ENCODE measurements around the gene BORCS8.

BORCS8 gene

GRCh38 chr19:19214159-19214490 lies 22.2 kb upstream of the BORCS8 start:
- no peak for DNase-seq (ENCODE audit: low read depth, low spot score)

- no peak for DNase-seq (ENCODE audit: low read depth, low spot score)
These were observed 21.6 kb upstream of the BORCS8 start for GRCh38 chr19:19213426-19214158.

GRCh38 chr19:19212916-19213315 lies 21.0 kb upstream of the BORCS8 start:
- DNase-seq (ENCODE audit: low read depth, low spot score), result no peak

- DNase-seq (ENCODE audit: low read depth, low spot score), result no peak
These were observed 19.8 kb upstream of the BORCS8 start, which contains the start of gene NCAN for GRCh38 chr19:19211499-19212420. NCAN (plus strand) TSS chr19:19211958; CDS start chr19:19216954, 4,996 bp downstream.

- DNase-seq (ENCODE audit: low read depth, low spot score), result no peak
These were observed 17.4 kb upstream of the BORCS8 start for GRCh38 chr19:19209372-19209771.

- DNase-seq (ENCODE audit: low read depth, low spot score), result no peak
These were observed 16.0 kb upstream of the BORCS8 start for GRCh38 chr19:19207637-19208572.

GRCh38 chr19:19206938-19207337 lies 15.0 kb upstream of the BORCS8 start:
- DNase-seq (ENCODE audit: low read depth, low spot score), result no peak

DNA sequence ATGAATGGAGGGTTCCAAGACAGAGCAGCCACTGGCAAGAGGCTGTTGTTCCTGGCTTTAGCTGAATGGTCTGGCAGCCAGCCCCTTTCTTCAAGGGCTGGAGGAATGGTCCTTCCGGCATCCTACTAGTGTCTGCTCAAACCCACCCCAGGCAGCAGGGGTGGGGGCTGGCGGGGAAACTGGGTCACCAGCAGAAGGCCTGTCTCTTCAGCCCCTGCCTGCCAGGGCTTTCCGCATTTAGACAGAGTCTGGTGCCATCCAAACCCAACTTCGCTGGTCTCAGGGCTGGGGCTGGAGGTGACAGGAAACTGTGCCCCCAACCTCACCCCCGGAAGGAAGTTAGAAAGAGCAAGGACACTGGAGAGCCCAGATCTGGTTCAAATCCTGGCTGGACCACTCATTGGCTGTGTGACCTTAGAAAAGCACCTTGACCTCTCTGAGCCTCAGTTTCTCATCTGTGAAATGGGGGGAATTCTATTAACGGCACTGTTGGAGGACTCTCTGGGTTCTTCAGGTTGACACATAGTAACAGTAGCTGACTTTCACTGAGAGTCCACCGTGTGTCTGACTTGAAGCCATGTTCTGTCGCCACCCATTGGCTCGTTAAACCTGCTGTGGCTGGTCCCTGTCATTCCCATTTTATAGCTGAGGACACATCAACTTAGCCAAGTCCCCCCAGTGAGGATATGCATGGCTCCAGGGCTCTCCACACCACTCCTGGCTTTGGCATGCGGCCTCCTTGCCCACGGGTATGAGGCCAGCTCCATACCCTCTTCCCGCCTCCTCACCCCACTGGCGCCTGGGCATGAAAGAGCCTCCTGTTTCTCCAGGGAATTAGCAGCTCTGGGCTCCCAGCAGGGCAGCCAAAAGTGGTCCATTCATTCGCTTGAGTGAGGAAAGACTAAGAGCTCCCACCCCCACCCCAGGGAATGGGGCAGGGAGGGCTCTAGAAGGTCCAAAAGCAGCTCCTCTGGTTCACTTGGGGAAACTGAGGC lies 13.8 kb upstream of the BORCS8 start:
- DNase-seq (ENCODE audit: low read depth, low spot score), result no peak

DNA sequence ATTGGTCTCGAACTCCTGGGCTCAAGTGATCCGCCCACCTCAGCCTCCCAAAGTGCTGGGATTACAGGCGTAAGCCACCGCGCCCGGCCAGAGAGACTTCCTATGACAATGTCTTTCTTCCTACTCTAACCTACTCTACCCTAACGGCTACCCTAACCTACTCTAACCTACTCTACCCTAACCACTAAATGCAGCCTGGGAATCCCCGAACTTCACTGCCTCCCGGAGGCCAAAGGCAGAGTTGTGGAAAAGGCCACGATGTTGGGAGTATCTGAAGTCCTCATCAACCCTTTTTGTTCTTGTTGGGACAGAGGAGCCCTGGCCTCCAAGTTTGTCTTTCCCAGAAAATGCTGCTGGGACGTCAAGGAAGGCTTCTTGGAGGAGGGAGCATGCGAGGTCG lies 12.2 kb upstream of the BORCS8 start:
- DNase-seq (ENCODE audit: low read depth, low spot score), result no peak

GRCh38 chr19:19203012-19203856 lies 11.3 kb upstream of the BORCS8 start, which contains the start of gene NR2C2AP:
NR2C2AP (minus strand) TSS chr19:19203414; CDS start chr19:19203060, 354 bp downstream.
- peak; percentile 87 for DNase-seq (ENCODE audit: low read depth, low spot score)

DNA sequence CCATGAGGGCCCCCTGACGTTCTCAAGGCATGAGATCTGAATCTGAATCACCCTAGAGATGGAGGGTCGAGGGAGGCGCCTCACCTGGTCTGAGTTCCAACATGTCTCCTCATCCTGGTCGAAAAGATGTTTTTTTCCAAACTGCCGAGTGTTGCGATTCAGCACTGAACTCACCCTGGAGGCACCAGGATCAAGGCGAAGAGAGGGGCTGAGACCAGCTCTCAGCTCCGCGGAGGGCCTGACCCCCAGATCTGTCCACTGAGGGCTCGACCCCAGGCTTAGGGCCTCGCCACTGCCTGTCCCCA lies 10.7 kb upstream of the BORCS8 start:
- no peak for DNase-seq (ENCODE audit: low read depth, low spot score)

DNA sequence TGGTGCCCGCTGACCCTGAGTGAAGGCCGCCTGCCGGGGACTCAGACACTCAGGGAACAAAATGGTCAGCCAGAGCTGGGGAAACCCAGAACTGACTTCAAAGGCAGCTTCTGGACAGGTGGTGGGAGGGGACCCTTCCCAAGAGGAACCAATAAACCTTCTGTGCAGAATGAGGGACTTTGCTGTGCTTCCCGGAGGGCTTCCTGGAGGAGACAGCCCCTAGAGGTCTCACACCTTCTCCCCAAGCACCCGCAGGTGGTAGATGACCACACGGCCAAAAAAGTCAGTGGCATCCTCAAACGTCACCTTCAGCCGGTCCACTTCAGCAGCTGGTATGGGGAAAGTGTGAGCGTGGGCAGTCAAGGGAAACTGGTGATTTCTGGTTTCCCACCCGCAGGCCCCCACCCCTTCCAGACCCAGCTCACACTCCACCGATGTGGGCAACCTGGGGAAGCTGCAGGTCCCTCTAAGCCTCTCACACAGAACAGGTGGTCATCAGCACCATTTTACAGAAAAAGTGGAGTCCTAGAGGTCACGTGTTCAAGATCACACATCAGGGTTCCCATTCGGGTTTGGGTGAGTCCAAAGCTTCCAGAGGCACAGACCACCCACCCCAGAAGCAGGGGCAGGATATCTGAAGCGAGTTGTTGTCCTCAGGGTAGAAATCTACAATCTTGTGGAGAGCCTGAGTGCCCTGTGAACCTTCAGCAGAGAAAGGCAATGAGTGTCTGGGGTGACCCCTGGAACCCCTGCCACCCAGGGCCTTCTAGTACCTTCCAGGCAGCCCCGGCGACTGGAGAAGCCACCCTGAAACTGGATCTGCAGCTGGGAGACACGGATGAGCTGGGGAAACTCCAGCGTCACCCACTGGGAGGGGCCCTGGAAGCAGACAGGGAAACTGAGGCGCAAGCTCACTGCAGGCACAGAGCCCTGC lies 10.0 kb upstream of the BORCS8 start:
- DNase-seq (ENCODE audit: low read depth, low spot score), result no peak

- DNase-seq (ENCODE audit: low read depth, low spot score), result no peak
These were observed 2.0 kb upstream of the BORCS8 start for GRCh38 chr19:19193926-19194325.

- no peak for DNase-seq (ENCODE audit: low read depth, low spot score)
These were observed 1.0 kb upstream of the BORCS8 start for GRCh38 chr19:19192910-19193423.

GRCh38 chr19:19191768-19192077 lies 229 bp downstream of the BORCS8 start:
- no peak for DNase-seq (ENCODE audit: low read depth, low spot score)

GRCh38 chr19:19186742-19187141 lies 5.2 kb downstream of the BORCS8 start:
- DNase-seq (ENCODE audit: low read depth, low spot score), result no peak

DNA sequence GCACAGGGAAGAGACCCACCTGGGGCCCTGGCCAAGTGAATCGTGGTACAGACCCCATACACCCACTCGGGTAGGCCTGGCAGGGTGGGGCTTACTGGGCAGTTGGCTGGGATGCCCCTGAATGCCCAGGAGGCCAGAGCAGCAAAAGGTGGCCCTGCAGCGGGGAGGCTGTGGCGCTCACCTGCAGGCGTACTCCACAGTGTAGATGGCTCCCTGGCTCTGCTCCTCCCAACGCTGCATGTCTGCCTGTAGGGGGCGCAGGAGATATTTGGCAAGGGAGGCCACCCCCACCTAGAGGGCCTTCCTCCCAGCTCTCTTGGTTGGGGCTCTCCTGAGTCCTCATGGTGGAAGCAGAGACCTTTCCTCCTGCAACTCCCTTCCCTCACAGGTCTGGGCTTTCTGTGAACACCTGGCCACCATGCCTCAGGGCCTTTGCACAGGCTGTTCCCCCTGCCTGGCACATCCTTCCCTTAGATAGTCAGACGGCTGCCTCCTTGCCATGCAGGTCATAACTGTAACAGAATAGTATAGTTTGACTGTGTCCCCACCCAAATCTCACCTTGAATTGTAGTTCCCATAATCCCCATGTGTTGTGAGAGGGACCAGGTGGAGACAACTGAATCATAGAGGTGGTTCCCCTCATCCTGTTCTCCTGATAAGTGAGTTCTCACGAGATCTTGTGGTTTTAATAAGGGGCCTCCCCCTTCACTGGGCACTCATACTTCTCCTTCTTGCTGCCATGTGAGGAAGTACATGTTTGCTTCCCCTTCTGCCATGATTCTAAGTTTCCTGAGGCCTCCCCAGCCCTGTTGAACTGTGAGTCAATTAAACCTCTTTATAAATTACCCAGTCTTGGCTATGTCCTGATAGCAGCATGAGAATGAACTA lies 5.9 kb downstream of the BORCS8 start:
- DNase-seq (ENCODE audit: low read depth, low spot score), result peak; percentile 44

Data from activated naive CD8-positive, alpha-beta T cell treated with anti-CD3 and anti-CD28 coated beads, Interleukin-2, amount 50 U/mL, for 16 hours (primary cell).